Endometrial microvascular endothelial cells (primary cell): Measurements from ENCODE around the gene SAMD14. TPM values are rescaled to one million over a fixed set of nuclear protein-coding genes. Genes with fewer than 3 reads are reported as not detected.

Source experiments
- in situ Hi-C: cut with HindIII; loops from 2 replicates; pipeline ENCODE4 v1.10.0; 2017; ENCODE audit warnings: low sequenced_read_pairs, low pct_unique_long_range_greater_than_20kb; ENCODE audit errors: inconsistent ontology term
- total RNA-seq: library from RNA; depleted of rRNA; stranded (reverse); fragments of >200 nt; gene quantifications from one replicate; pipeline ENCODE4 v1.2.3, GENCODE V29; 2015; ENCODE audit errors: inconsistent ontology term

Gene SAMD14
- total RNA-seq, 1 donor from 2014 or later = 1.5 TPM

- in situ Hi-C loops = no loop called here
These were observed 39.9 kb downstream of the SAMD14 start for GRCh38 chr17:50090071-50090470.

GRCh38 chr17:50088952-50089825 is 40.8 kb downstream of the SAMD14 start:
- in situ Hi-C loops = no loop called here

GRCh38 chr17:50087912-50088405 is 42.0 kb downstream of the SAMD14 start:
- in situ Hi-C loops = no loop called here

GRCh38 chr17:50087246-50087911 is 42.6 kb downstream of the SAMD14 start:
- in situ Hi-C loops = no loop called here

GRCh38 chr17:50081757-50082156 is 48.2 kb downstream of the SAMD14 start:
- in situ Hi-C loops = no loop called here

- in situ Hi-C loops = no loop called here
These were observed 49.1 kb downstream of the SAMD14 start for GRCh38 chr17:50080827-50081226.

GRCh38 chr17:50080096-50080480 is 49.9 kb downstream of the SAMD14 start:
- in situ Hi-C loops = no loop called here

GRCh38 chr17:50079334-50080095 is 50.4 kb downstream of the SAMD14 start:
- in situ Hi-C loops = no loop called here

- in situ Hi-C loops = no loop called here
These were observed 51.5 kb downstream of the SAMD14 start for GRCh38 chr17:50078430-50078829.

GRCh38 chr17:50076591-50077235 is 53.2 kb downstream of the SAMD14 start:
- in situ Hi-C loops = no loop called here

GRCh38 chr17:50076221-50076590 is 53.8 kb downstream of the SAMD14 start:
- in situ Hi-C loops = no loop called here

- in situ Hi-C loops = no loop called here
These were observed 54.4 kb downstream of the SAMD14 start for GRCh38 chr17:50075446-50076032.

- in situ Hi-C loops = no loop called here
These were observed 55.7 kb downstream of the SAMD14 start for GRCh38 chr17:50074227-50074626.

- in situ Hi-C loops = no loop called here
These were observed 57.0 kb downstream of the SAMD14 start for GRCh38 chr17:50072925-50073324.

- in situ Hi-C loops = no loop called here
These were observed 57.8 kb downstream of the SAMD14 start for GRCh38 chr17:50072130-50072529.

GRCh38 chr17:50071692-50072091 is 58.3 kb downstream of the SAMD14 start:
- in situ Hi-C loops = no loop called here

GRCh38 chr17:50070908-50071680 is 58.9 kb downstream of the SAMD14 start:
- in situ Hi-C loops = no loop called here

- in situ Hi-C loops = no loop called here
These were observed 62.0 kb downstream of the SAMD14 start for GRCh38 chr17:50067996-50068395.
